Rectal smooth muscle tissue (tissue), 1 donor: Measurements from ENCODE around the gene CCL15.
"Not testable (repeated sequence)": the region's sequence is repeated elsewhere in the genome, so short reads cannot be mapped to it uniquely, and the experiment has no call there.

ENCODE experiments used
- H3K27ac ChIP-seq: one replicate; pipeline ENCODE4 v1.7.0; 2013; ENCODE audit warnings: low read depth, low read length, inconsistent platforms
- H3K27me3 ChIP-seq: one replicate; pipeline ENCODE4 v1.7.0; 2013; ENCODE audit warnings: low read length; ENCODE audit not compliant: control insufficient read depth, insufficient read depth
- H3K36me3 ChIP-seq: one replicate; pipeline ENCODE4 v1.7.0; 2013; ENCODE audit warnings: low read length; ENCODE audit not compliant: control insufficient read depth, insufficient read depth
- H3K4me1 ChIP-seq: one replicate; pipeline ENCODE4 v1.7.0; 2013; ENCODE audit warnings: low read length; ENCODE audit not compliant: control insufficient read depth, insufficient read depth
- H3K4me3 ChIP-seq: one replicate; pipeline ENCODE4 v1.7.0; 2013; ENCODE audit warnings: low read length
- H3K9ac ChIP-seq: one replicate; pipeline ENCODE4 v1.7.0; 2013; ENCODE audit warnings: low read length

The CCL15 gene, protein sequence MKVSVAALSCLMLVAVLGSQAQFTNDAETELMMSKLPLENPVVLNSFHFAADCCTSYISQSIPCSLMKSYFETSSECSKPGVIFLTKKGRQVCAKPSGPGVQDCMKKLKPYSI

DNA sequence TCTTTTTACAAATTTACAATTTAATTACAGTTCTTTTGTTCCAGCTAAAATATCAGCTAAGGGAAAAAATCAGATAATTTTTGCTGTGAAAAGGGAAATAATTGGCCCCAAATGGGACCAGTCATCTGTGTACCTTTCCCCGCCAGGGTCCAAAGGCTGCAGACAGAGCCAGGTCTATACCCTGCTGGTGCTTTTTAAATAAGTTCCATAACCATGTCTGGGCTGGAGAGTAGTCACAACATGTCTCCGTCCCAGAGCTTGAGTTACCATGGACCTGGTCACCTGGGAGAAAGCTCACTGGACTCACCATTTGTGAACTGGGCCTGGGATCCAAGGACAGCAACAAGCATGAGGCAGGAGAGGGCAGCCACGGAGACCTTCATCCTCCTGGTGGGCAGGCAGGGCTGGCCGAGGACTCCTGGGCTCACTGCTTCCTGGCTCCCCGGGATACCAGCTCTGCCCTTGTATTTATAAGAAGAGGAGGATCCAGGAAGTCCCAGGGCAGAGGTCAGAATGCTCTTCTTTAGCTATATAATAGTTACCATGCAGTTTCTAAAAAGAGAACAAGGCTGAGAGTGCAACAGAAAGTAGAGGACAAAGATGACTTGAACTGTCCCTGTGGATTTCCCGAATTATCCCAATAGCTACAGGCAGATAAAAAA lies at the start of gene CCL15:
Gene CCL15, minus strand, starts transcription at position 444 of the 662 bp plus-strand sequence. Its CDS starts 61 bp downstream, at position 383.
- Histone ChIP-seq H3K27me3 (no peaks in the 10 kb centered on the region), H3K27ac (no peak within 1 kb of the TSS), H3K4me1 (no peaks in the 10 kb centered on the region), H3K9ac (no peak within 1 kb of the TSS), H3K36me3 (no peaks in the 10 kb centered on the region), H3K4me3 (peak within 1 kb of the TSS; percentile 42)

DNA sequence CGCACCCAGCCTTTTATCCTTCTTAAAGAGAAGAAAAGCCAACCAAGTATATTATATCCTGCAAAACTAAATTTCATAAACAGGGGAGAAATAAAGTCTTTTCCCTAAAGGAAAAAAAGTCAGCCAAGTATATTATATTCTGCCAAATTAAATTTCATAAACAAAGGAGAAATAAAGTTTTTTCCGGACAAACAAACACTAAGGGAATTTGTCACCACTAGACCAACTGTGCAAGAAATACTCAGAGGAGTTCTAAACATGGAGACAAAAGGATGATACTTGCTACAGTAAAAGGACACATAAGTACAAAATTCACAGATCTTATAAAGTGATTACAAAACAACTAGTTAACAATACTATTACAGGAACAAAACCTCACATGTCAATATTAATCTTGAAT lies 48.3 kb upstream of the CCL15 start:
- no peak overlapping the region for H3K4me3 ChIP-seq
- H3K36me3 ChIP-seq: no peaks in the 10 kb centered on the region
- H3K27ac ChIP-seq: no peak overlapping the region
- no peaks in the 10 kb centered on the region for H3K27me3 ChIP-seq
- H3K4me1 ChIP-seq: no peaks in the 10 kb centered on the region
- H3K9ac ChIP-seq: no peak overlapping the region

DNA sequence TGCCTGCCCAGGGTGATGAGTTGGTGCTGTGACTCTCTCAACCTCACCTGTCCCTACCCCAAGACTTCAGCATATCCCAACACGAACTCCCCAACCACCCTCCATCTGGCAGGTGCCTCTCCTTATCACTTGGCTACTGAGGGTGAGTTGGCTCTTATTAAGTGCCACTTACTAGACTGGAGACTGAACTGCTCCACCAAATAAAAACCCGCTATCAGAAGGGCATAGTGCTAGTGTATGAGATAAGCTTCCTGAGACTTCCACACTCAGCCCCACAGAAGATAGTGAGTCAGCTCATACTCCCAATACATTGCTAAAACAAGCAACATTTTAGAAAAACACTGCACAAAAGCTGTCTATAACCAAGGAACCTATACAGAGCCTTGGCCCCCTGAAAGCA lies 46.7 kb upstream of the CCL15 start:
- Histone ChIP-seq H3K27me3 (no peaks in the 10 kb centered on the region), H3K9ac (no peak overlapping the region), H3K36me3 (no peaks in the 10 kb centered on the region)

DNA sequence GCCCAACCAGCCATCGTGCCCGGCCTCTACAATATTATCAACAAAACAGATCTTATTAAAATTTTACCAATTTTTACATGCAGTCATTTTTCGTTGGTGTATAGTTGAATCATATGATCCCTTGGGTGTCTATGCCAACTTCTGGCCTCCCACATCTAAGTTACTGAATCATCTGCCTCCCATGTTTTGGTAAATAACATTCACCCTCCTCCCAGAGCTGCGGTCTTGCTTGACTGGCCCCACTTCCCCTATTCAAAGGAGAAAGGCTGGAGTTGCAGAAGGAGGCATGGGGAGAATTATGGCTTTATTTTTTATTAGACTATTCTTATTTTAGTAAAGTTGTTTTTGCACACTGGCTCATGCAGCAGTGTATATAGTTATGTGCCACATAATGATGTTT lies 34.9 kb upstream of the CCL15 start:
- Histone ChIP-seq H3K36me3 (no peaks in the 10 kb centered on the region), H3K9ac (no peak overlapping the region), H3K4me1 (no peaks in the 10 kb centered on the region), H3K27me3 (no peaks in the 10 kb centered on the region), H3K4me3 (no peak overlapping the region), H3K27ac (no peak overlapping the region)

More for the DNA sequence above, 46.7 kb upstream of the CCL15 start:
- no peak overlapping the region for H3K27ac ChIP-seq
- H3K4me1 ChIP-seq: no peaks in the 10 kb centered on the region
- H3K4me3 ChIP-seq: no peak overlapping the region

DNA sequence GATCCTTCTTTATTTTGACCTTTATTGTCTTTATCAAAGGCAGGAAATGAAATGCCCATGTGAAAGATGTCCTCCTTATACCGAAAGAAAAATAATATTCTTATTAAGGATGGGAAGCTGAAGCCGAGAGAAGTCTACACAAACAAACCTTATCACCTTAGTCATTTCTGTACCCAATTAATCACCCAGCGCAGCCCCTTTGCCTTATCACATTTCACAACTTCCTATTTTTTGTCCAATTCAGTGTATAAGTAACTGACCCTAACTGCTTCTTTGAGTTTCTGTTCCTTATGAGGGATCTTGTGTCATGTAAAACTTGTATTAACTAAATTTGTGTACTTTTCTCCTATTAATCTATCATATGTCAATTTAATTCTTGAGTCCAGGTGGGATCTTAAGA lies 32.8 kb upstream of the CCL15 start:
- no peak overlapping the region for H3K9ac ChIP-seq
- no peaks in the 10 kb centered on the region for H3K4me1 ChIP-seq
- no peak overlapping the region for H3K27ac ChIP-seq
- H3K27me3 ChIP-seq: no peaks in the 10 kb centered on the region
- H3K36me3 ChIP-seq: no peaks in the 10 kb centered on the region
- H3K4me3 ChIP-seq: no peak overlapping the region

DNA sequence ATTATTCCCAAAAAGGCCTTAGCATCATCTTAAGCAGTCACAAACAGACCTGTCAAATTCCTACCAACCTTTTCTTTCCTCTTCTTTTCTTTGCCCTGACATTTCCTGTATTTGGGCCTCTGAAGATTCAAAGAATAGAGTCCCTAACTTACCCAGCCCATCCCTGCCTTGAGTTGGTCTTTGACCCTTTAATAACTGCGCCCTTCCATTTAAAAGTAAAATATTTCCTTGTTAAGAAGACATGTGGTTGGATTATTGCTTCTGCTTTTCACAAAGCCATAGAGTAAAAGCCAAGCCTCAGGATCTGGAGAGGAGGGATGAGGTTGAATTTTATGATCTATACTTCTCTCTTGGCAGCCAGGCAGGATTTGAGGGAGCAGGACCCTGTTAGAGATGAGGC lies 29.6 kb upstream of the CCL15 start:
- Histone ChIP-seq H3K27ac (no peak overlapping the region), H3K27me3 (no peaks in the 10 kb centered on the region), H3K4me3 (no peak overlapping the region), H3K9ac (no peak overlapping the region), H3K4me1 (no peaks in the 10 kb centered on the region), H3K36me3 (no peaks in the 10 kb centered on the region)

DNA sequence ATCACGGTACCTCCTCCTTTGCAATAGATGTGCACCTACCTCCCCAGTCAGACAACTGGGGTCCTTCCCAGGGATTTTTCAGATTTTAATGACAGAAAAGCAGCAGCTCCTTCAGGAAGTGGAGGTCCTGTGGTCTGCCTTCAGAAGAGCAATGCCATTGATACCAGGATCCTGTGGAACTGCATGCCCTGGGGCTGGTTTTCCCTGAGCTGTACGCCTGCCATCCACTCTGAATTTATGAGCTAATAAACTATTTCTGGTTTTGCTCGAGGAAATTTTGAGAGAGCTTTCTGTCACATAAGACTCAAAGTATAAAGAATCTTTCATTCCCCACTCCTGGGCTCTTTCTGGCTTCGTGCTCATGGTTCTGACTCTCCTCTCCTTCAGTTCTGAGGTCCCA lies 26.4 kb upstream of the CCL15 start:
- Histone ChIP-seq H3K4me3 (no peak overlapping the region), H3K4me1 (no peaks in the 10 kb centered on the region), H3K27me3 (no peaks in the 10 kb centered on the region)

DNA sequence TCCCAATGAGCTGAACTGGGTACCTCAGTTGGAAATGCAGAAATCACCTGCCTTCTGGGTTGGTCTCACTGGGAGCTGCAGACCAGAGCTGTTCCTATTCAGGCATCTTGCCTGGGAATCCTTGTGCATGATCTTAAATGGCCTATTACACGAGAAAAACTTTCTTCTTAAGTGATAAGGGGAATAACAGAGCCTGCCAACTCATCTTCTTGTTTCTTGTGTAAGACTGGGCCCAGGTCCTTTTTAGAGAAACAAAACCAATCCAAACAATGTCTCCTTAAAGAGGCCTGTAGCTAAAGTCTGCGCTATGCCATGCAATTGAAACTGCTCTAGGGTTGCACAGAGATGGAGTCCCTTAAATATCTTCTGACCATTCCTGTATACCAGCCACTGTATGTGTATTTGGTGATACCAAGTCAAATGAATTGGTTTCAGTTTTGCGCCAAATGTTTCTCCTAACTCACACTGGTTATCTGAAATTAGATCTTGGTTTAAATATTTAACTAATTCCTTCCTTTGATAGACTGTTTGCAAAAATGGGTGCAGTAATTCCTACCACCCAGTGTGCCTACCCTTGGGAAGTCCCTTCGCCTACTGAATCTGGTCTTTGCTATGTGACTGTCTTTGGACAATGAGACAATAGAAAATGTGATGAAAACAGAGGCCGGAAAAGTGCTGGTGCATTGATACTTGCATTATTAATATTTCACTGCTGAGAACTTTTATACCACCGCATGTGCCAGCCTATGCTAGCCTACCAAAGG lies 22.9 kb upstream of the CCL15 start:
- no peaks in the 10 kb centered on the region for H3K36me3 ChIP-seq
- H3K27ac ChIP-seq: no peak overlapping the region
- H3K4me3 ChIP-seq: no peak overlapping the region
- H3K4me1 ChIP-seq: no peaks in the 10 kb centered on the region
- no peaks in the 10 kb centered on the region for H3K27me3 ChIP-seq
- no peak overlapping the region for H3K9ac ChIP-seq

More for the DNA sequence above, 26.4 kb upstream of the CCL15 start:
- Histone ChIP-seq H3K27ac (no peak overlapping the region), H3K36me3 (no peaks in the 10 kb centered on the region), H3K9ac (no peak overlapping the region)

DNA sequence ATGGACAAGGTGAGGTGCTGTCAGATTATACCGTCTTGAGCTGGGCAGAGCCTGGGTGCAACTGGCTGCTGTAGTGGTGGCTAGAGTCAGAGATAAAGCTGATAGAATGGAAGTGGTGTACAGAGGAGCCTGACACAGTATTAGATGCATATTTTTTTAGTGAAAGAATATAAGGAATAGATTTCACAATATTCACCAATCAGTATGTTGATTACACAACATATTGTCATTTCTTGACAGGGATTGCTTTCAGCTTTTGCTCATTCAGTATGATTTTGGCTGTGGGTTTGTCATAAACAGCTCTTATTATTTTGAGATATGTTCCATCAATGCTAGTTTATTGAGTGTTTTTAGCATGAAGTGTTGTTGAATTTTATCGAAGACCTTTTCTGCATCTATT lies 18.1 kb upstream of the CCL15 start:
- H3K36me3 ChIP-seq: no peaks in the 10 kb centered on the region
- H3K27ac ChIP-seq: no peak overlapping the region
- no peaks in the 10 kb centered on the region for H3K4me1 ChIP-seq
- H3K27me3 ChIP-seq: no peaks in the 10 kb centered on the region
- no peak overlapping the region for H3K4me3 ChIP-seq
- no peak overlapping the region for H3K9ac ChIP-seq

DNA sequence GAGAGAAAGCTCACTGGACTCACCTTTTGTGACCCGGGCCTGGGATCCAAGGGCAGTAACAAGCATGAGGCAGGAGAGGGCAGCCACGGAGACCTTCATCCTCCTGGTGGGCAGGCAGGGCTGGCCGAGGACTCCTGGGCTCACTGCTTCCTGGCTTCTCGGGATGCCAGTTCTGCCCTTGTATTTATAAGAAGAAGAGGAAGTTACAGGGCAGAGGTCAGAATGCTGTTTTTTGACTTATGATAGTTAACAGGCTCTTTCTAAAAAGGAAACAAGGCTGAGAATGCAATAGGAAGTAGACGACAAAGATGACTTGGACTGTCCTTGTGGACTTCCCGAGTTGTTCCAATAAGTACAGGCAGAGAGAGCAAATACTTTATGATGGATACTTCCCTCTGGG lies 16.4 kb upstream of the CCL15 start, which contains the start of gene CCL23:
Gene CCL23, minus strand, starts transcription at position 174 of the 400 bp plus-strand sequence. Its CDS starts 75 bp downstream, at position 99.
- Histone ChIP-seq H3K27me3 (no peaks in the 10 kb centered on the region), H3K4me3 (no peak within 1 kb of the TSS), H3K36me3 (no peaks in the 10 kb centered on the region), H3K9ac (no peak within 1 kb of the TSS), H3K4me1 (no peaks in the 10 kb centered on the region), H3K27ac (no peak within 1 kb of the TSS)

DNA sequence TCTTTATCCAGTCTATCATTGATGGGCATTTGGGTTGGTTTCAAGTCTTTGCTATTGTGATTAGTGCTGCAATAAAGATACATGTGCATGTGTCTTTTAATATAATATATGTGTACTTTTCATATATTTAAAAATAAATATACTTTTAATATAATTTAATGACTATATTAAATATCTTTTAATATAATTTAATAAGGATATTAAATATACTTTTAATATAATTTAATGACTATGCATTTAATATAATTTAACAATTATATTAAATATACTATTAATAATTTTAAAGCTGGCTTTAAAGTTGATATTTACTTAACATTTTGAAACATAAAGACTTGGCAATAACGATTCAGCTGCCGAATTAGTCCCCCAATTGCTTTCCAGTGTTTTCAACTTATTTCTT lies 15.2 kb upstream of the CCL15 start:
- Histone ChIP-seq H3K4me3 (no peak overlapping the region), H3K4me1 (no peaks in the 10 kb centered on the region), H3K36me3 (no peaks in the 10 kb centered on the region), H3K9ac (no peak overlapping the region), H3K27me3 (no peaks in the 10 kb centered on the region), H3K27ac (no peak overlapping the region)

DNA sequence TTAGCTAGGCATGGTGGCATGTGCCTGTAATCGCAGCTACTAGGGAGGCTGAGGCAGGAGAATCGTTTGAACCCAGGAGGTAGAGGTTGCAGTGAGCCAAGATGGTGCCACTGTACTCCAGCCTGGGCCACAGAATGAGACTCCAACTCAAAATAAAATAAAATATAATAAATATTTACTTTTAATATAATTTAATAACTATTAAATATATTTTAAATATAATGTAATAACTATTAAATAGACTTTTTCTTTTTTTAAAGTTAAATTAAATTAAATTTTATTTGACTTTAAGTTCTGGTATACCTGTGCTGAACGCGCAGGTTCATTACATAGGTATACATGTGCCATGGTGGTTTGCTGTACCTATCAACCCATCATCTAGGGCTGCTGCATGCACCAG lies 14.5 kb upstream of the CCL15 start:
- H3K27me3 ChIP-seq, H3K9ac ChIP-seq, H3K36me3 ChIP-seq, H3K4me3 ChIP-seq, H3K4me1 ChIP-seq, H3K27ac ChIP-seq: not testable (repeated sequence)
